ENCODE results near the gene ST14. TPM values are rescaled to one million over a fixed set of nuclear protein-coding genes. Genes with fewer than 3 reads are reported as not detected.

Gene ST14
- total and polyA plus RNA-seq, 4 donors: 24.3 to 81.1 (median 54.1) TPM

GRCh38 chr11:130202009-130202817, 42.6 kb downstream of the ST14 start:
- no peak for DNase-seq
- Histone ChIP-seq H3K27me3 (ENCODE audit: control insufficient read depth in 3 of 3, insufficient read depth in 3 of 3, low read length in 2 of 3) (no peaks in the 10 kb centered on the region), H3K27ac (ENCODE audit: low read depth in 1 of 2, low read length in 1 of 2) (no peak overlapping the region), H3K4me1 (ENCODE audit: control insufficient read depth in 5 of 5, insufficient read depth in 5 of 5, low read length in 5 of 5) (peaks cover 0 to 6% (median 0%) of the 10 kb centered on the region in 5 donors), H3K36me3 (ENCODE audit: control insufficient read depth in 4 of 4, insufficient read depth in 4 of 4, low read length in 4 of 4) (peaks cover 0 to 34% (median 0%) of the 10 kb centered on the region in 4 donors), H3K9ac (ENCODE audit: insufficient read depth in 1 of 2, low read length in 2 of 2) (no peak overlapping the region), H3K4me3 (no peak overlapping the region), H3K9me3 (ENCODE audit: control insufficient read depth in 4 of 4, insufficient read depth in 3 of 4, low read length in 3 of 4) (peaks cover 0 to 2% (median 0%) of the 10 kb centered on the region in 4 donors)
- no peak for TF ChIP-seq CTCF (IDR thresholded peaks at IDR 0.05; ENCODE audit: control extremely low read depth, extremely low read depth)
- ATAC-seq (ENCODE audit: insufficient read depth, low FRiP score): no peak
- WGBS, 2 donors: 73 to 75% methylated on average over 12 of the region's 12 CpGs

- Histone ChIP-seq H3K9me3 (ENCODE audit: control insufficient read depth in 4 of 4, insufficient read depth in 3 of 4, low read length in 3 of 4) (peaks cover 0 to 2% (median 0%) of the 10 kb centered on the region in 4 donors), H3K4me1 (ENCODE audit: control insufficient read depth in 5 of 5, insufficient read depth in 5 of 5, low read length in 5 of 5) (peaks cover 0 to 6% (median 0%) of the 10 kb centered on the region in 5 donors), H3K27me3 (ENCODE audit: control insufficient read depth in 3 of 3, insufficient read depth in 3 of 3, low read length in 2 of 3) (no peaks in the 10 kb centered on the region), H3K27ac (ENCODE audit: low read depth in 1 of 2, low read length in 1 of 2) (no peak overlapping the region), H3K4me3 (no peak overlapping the region), H3K36me3 (ENCODE audit: control insufficient read depth in 4 of 4, insufficient read depth in 4 of 4, low read length in 4 of 4) (peaks cover 0 to 30% (median 0%) of the 10 kb centered on the region in 4 donors), H3K9ac (ENCODE audit: insufficient read depth in 1 of 2, low read length in 2 of 2) (no peak overlapping the region)
- DNase-seq: no peak
- no peak for ATAC-seq (ENCODE audit: insufficient read depth, low FRiP score)
- TF ChIP-seq CTCF (IDR thresholded peaks at IDR 0.05; ENCODE audit: control extremely low read depth, extremely low read depth): no peak
- WGBS, 2 donors: 74 to 84% methylated on average over 23 to 25 of the region's 25 CpGs
These were observed 43.5 kb downstream of the ST14 start for GRCh38 chr11:130202818-130203689.

- ATAC-seq (ENCODE audit: insufficient read depth, low FRiP score) (no peak), DNase-seq (no peak)
- H3K4me3 ChIP-seq: no peak overlapping the region
- H3K27ac ChIP-seq (ENCODE audit: low read depth in 1 of 2, low read length in 1 of 2): no peak overlapping the region
- H3K9ac ChIP-seq (ENCODE audit: insufficient read depth in 1 of 2, low read length in 2 of 2): no peak overlapping the region
- peaks cover 0 to 20% (median 0%) of the 10 kb centered on the region in 4 donors for H3K36me3 ChIP-seq (ENCODE audit: control insufficient read depth in 4 of 4, insufficient read depth in 4 of 4, low read length in 4 of 4)
- WGBS, 2 donors: 94 to 96% methylated on average over 27 of the region's 27 CpGs
- TF ChIP-seq CTCF (IDR thresholded peaks at IDR 0.05; ENCODE audit: control extremely low read depth, extremely low read depth): no peak
- no peaks in the 10 kb centered on the region for H3K27me3 ChIP-seq (ENCODE audit: control insufficient read depth in 3 of 3, insufficient read depth in 3 of 3, low read length in 2 of 3)
- no peaks in the 10 kb centered on the region for H3K9me3 ChIP-seq (ENCODE audit: control insufficient read depth in 4 of 4, insufficient read depth in 3 of 4, low read length in 3 of 4)
- H3K4me1 ChIP-seq (ENCODE audit: control insufficient read depth in 5 of 5, insufficient read depth in 5 of 5, low read length in 5 of 5): no peaks in the 10 kb centered on the region
These were observed 44.5 kb downstream of the ST14 start for GRCh38 chr11:130203766-130204702.

Data from lung (tissue), 12 donors.